ENCODE results near the gene RPH3AL.
"Not testable (repeated sequence)": the region's sequence is repeated elsewhere in the genome, so short reads cannot be mapped to it uniquely, and the experiment has no call there.

Gene RPH3AL

DNA sequence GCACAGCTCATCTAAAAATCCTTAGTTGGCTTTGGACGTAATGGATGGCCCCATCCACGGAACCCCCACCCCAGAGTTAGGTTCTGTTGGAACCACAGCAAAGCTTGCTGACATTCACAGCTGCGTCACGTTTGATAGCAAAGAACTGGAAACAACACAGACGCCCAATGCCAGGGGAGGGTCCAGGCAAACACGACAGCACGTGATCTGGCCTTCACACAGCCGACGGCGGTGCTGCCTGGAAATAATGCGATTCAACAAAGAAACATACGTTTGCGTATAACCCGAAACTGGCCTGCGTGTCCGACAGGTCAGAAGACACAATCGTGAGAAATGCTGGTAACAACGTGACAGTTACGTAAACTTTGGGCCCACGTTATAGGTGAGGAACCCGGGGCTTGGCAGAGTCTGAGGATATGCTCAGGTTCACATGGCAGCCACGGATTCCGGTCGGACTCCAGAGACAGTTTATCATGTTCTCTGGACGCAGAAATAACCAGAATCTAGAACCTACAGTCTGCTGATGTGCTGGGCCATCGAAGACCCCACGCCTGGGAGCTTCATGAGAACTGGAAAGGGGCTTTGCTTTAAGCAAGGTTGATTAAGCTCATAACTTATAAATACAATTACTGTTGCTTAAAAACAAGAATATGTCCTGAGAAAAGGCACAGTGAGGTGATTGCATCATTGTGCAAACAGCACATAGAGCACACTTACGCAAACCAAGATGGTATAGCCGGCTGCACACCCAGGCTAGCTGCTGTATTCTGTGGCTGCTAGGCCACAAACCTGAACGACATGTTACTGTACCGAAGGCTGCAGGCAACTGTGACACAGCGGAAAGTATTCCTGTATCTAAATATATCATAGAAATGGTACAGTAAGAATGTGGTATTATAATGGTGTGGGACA lies 70.4 kb downstream of the RPH3AL start:
- DNase-seq (ENCODE audit: low read depth): no peak

DNA sequence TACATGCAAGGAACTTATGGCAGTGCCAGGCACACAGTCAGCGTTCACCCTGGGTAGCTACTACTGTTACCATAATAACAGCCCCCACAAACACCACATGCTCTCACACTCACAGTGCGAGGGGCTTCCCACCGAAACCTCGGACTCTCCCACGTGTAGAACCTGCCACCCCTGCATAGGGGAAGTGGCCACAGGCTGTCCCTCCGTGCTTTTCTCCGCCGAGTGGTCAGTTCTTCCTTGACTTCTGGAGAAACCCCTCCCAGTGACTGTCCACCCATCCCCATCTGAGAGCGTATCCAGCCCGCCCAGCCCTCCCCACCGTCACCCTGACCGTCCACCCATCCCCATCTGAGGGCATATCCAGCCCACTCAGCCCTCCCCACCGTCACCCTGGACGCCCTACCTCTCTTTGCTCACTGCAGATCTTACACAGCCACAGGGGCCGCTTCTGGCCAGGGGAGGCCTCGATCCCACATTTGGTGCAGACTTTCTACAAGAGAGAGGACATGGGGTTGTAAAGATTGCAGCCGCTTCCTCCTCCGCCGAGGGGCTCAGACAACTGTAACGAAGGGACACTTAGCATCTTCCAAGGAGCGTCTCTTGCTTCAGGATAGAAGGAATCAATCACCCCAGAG lies 71.1 kb downstream of the RPH3AL start:
- DNase-seq (ENCODE audit: low read depth): no peak

DNA sequence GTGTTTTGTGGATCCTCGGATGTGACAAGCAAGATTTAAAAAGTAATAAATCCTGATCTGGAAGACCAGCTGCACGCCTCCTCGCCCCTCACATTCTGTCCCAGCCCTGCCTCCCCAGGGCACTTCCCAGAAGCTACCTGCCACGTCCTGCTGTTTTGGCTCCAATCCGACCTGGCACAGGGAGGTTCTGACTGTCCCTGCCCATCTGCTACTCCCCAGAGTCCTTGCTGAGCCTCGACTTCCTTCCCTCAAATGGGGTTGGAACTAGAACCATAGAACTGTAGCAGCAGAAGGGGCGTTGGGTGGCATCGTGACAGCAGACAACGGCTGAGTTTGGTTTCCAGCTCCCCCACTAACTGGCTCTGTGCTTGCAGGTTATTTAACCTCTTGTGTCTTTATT lies 71.7 kb downstream of the RPH3AL start:
- no peak for DNase-seq (ENCODE audit: low read depth)

DNA sequence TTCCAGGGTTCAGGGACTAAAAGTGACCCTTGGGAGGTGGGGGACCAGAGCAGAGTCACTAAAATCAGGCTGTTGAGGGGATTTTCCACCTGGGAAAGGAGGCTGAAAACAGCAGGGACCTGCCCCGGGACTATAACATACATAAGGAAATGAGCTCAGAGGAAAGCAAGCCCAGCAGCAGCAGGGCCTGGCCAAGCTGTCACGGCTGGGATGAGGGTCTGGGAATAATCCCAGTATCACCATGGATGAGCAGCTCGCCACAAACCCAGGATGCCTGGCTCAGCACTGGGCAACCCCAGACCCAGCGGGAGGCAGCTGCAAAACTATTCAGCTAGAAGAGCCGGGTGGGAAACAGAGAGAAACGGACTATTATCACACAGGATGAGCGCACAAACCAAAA lies 72.4 kb downstream of the RPH3AL start:
- DNase-seq (ENCODE audit: low read depth): no peak

DNA sequence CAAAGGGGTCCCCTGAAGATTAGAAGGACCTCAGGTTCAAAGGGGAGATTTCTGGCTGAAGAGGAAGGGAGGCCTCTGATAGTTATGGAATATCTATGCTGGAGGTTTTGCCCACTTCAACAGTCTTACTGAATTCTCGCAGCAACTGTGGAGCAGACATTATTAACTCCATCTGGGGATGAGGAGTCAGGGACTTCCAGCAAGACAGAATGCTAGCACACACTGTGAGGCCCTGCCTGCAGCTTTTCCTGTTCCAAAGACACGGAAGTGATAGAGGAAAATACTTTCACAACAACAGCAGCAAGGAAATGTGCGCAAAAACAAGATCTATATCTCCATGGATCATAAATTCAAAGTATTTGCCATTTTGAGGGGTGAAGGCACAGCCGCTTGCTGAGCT lies 72.8 kb downstream of the RPH3AL start:
- DNase-seq (ENCODE audit: low read depth): no peak

DNA sequence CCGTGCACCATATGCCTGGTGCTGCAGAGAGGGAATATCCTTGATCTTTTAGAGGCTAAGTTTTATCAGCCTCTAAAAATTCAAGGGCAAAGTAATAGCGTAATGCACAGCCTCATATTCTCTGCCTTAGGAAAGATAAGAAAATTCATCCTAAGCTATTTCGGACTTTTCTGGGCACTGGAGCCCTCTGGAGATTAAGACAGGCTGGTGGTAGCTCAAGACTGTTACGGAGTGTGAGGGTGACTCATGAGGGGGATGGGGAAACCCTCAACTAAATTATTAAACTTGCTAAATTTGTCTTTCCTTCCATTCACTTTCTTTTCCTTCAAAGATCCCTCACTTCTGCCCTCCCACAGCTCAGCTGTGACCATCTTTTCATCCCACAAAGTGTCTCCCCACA lies 73.3 kb downstream of the RPH3AL start:
- no peak for DNase-seq (ENCODE audit: low read depth)

DNA sequence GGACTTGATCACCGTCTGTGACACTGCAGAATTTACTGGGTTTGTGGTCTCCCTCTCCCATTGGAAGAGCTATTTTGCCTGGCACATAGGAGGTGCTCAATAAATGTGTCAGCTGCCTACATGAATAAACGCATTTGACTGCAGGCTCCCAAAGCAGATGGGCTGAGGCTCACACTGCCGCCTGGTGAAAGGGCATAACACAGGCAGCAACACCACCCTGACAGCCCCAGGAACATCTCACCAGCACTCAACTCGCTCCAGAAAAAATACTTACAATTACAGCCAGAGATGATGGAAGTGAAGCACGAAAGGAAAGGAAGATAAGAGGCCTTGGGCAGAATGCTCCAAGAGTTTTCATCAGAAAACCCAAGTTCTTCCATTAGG lies 73.9 kb downstream of the RPH3AL start:
- no peak for DNase-seq (ENCODE audit: low read depth)

DNA sequence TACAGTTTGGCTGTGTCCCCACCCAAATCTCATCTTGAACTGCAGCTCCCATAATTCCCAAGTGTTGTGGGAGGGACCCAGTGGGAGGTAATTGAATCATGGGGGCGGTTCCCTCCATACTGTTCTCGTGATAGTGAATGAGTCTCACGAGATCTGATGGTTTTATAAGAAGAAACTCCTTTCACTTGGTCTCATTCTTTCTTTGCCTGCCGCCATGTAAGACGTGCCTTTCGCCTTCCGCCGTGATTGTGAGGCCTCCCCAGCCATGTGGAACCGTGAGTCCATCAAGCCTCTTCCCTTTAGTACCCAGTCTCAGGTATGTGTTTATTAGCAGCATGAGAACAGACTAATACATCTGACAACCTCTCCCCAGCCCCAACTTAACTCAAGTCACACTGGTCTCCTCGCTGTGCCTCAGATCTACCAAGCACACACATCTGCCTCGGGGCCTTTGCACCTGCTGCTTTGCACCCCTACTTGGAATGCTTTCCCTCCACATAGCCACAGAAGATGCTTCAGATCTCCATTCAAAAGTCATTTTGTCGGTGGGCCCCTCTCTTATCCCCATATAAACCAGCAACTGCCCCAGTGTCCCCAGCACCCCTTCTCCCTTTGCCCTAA lies 74.4 kb downstream of the RPH3AL start:
- no peak for DNase-seq (ENCODE audit: low read depth)

DNA sequence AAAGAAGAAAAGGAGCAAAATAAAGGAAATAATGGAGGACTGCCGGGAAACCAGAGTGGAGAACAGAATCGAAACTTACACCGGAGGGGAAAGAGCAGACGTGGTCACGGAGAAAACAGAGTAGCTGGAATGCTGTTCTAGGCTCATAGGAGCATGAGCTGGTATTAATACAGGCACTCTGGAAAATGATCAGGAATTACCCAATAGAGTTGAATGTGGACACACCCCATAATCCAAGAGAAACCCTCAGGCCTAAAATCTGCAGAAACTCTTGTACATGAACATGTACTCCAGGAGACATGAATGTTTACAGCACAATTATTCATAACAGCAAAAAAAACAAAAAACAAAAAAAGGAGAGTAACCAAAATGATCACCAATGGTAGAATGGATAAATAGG lies 77.7 kb downstream of the RPH3AL start:
- no peak for DNase-seq (ENCODE audit: low read depth)

DNA sequence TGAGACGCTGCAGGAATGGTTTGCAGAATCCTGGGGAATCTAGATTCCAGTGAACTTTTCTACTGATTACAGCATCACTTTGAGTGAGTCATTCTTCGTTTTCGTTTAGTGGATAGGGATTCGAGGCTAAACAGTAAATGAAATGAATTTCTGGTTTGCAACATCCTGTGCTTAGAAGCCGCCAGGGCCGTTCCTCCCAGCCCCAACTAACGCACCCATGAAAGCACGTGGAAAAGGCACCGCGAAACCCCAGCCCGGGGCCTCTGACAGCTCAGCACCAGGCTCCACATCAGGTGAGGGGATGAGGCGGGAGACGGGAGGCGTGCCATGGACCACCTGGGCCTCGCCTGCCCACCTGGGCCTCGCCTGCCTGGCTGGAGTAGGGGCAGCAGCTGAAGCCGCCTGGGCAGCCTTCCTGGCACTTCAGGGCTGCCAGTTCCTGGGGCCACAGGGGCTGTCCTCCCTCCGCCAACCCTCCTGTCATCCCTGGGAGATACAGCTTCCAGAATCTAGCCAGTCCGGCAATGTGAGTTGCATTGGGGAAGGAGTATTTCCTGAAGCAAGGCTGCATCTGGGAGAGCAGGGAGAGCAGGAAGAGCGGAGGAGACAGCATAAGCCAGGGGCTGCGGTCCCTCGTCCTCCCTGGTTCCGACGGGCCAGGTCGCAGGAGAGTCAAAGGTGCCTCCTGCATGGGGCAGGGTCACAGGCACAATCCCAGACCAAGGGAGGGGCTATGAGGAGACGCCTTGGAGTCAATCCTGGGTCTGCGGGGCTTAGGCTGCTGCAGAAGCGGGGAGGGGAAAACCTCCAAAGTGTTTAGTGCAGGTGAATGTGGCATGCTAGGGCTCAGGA lies 78.4 kb downstream of the RPH3AL start:
- DNase-seq (ENCODE audit: low read depth): no peak

DNA sequence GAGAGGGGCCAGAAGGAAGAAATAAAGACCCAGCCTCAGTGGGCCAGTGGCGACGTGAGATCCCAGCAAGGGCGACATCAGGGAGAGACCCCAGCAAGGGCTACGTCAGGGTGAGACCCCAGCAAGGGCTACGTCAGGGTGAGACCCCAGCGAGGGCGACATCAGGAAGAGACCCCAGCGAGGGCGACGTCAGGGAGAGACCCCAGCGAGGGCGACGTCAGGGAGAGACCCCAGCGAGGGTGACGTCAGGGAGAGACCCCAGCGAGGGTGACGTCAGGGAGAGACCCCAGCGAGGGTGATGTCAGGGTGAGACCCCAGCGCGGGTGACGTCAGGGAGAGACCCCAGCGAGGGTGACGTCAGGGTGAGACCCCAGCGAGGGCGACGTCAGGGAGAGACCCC lies 79.8 kb downstream of the RPH3AL start:
- DNase-seq (ENCODE audit: low read depth): not testable (repeated sequence)

DNA sequence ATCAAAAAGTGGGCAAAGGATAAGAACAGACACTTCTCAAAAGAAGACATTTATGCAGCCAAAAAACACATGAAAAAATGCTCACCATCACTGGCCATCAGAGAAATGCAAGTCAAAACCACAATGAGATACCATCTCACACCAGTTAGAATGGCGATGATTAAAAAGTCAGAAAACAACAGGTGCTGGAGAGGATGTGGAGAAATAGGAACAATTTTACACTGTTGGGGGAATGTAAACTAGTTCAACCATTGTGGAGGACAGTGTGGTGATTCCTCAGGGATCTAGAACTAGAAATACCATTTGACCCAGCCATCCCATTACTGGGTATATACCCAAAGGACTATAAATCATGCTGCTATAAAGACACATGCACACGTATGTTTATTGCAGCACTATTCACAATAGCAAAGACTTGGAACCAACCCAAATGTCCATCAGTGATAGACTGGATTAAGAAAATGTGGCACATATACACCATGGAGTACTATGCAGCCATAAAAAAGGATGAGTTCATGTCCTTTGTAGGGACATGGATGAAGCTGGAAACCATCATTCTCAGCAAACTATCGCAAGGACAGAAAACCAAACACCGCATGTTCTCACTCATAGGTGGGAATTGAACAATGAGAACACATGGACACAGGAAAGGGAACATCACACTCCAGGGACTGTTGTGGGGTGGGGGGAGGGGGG lies 80.5 kb downstream of the RPH3AL start:
- not testable (repeated sequence) for DNase-seq (ENCODE audit: low read depth)

DNA sequence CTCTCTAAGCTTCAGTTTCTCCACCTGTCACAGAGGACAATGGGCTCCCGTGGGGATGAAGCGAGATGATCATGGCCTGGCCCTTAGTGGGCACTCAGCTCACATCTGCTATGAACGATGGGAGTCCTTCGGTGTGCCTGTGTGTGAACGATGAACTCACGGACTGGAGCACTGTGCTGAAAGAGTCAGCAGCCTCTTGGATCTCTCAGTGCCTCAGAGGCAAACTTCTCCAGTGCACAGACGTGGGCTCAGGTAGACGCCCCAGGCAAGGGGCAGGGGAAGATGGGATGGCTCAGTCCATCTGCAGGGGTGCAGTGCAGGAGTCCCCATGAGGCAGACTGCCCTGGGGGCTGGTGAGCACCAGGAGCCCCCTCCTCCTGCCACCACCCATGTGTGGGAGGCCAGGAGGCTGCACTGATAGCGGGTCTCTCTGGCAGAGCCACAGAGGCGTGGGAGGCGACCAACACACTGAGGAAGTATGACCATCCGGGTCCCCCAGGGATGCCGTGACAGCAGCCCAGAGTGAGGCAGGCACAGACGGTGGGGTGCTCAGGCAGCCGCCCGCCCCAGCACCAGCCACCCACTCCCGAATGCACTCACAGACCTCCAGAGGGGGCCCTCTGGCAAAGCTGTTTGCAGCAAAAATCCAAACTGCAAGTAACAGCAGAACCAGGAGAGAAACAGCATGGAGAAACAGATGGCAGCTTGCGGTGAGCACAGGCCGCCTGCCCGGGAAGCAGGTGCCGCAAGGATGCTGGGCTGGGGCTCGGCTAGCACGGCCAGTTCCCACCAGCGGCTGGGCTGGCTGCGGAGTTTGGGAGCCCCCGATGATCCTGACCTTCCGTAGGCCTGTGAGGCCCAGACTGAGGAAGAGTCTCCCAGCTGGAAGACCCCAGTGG lies 82.7 kb downstream of the RPH3AL start:
- DNase-seq (ENCODE audit: low read depth): no peak

DNA sequence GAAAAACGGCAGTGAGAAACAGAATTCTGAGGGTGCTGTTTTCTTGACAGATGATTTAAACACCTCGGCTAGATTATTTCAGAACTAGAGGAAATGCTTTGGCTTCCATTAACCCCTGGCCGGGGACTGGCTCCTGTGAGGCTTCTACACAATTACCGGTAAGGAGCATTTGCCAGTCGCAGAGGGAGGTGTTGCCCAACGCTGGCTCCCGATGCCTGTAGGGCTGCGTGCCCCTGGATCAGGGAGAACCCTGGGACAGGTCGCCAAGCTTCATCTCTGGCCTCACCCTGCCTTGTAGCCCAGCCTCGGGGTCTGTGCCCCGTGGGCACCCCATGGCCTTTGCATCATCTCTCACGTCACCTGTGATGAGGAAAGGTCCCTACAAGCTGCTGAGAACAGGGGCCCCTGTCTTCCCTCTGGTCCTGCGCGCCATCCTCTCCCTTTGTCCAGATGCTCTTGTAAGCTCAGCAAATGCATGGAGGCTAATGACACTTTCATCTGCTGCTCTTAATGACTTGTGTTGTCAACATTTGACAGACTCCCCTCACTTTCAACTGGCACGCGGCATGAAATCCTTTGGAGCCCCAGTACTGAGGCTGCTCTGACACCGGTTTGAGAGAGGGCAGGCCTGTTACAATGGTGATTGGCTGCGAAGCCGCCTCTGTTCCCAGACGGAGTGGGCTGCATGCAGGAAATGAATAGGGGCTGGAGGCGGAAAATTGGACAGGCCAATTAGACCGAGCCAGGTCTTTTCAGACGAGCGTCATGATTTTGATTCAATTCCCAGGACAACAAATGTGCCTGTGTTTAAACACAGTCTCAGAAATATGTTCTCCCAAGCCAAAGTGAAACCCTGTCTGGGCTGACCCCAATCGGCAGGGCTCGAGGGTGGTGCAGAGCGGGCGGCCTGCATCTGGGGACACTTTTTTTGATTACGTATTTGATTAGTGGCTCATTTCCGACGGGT lies 85.6 kb downstream of the RPH3AL start:
- DNase-seq (ENCODE audit: low read depth): no peak

DNA sequence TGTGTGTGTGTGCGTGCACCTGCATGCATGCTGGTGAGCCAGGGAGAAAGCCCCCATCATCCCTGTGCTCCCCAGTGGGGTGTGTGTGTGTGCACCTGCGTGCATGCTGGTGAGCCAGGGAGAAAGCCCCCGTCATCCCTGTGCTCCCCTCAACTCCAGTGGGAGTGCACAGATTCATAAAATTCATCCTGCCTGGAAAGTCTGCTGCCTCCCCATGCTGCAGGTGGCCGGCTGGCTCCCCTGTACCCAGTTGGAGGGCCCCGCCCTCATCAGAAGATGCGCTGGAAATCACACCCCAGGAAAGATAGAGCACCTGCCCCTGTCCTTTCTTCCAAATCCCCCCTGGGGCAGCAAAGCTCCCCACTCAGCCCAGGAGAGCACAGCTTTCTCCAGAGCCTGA lies 86.4 kb downstream of the RPH3AL start:
- no peak for DNase-seq (ENCODE audit: low read depth)

DNA sequence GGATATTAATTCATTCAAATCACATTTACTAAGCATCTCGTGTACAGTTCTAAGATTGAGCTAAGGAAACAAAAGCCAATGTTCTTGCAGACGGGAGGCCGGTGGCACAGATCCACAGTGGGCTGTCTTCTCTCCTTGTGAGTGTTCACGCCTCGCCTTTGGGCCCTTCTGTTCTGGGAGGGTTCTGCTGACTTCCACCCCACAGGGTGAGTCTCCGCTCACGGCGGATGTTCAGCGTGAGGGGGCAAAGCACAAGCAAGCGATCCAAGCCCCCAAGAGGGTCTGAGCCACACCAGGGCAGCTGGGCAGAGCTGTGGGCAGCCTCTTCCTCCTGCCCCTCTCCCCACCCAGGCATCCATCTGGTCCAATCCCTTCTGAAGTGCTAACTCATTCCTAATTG lies 86.9 kb downstream of the RPH3AL start:
- DNase-seq (ENCODE audit: low read depth): no peak

DNA sequence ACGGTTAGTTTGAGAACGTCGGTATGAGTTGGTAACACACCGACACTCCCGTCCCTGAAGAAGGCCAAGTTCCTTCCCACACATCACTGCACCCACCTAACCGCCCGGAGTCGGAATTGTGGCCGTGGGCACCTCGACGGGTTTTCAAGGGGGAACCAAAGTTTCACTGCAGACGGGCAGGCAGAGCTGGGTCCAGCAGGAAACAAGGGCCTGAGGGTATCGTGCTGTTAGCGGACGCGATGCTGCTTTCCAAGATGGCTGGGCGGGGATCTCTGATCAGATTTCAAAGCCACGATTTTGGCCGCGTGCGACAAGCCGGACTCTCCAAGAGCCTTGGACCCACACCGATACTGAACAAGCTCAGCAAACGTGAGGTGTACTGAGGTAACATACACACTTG lies 88.8 kb downstream of the RPH3AL start:
- DNase-seq (ENCODE audit: low read depth): no peak

DNA sequence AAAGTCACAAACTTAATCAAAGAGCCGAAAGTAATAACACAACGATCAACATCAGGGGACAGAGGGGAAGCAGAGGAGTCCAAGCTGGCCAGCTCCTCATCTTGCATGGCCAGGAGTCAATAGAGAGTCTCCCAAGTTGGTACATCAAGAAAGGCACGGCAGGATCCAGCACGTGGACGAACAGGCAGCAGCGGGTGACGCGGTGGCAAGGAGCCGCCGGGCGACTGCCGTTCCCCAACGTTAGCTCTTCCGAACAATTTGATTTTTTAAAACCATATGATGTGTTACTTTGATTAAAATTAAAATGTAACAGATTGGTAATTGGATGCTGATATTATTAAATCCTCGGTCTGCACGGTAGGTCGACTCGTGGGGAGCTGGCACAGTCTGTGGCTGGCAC lies 89.3 kb downstream of the RPH3AL start:
- DNase-seq (ENCODE audit: low read depth): no peak

DNA sequence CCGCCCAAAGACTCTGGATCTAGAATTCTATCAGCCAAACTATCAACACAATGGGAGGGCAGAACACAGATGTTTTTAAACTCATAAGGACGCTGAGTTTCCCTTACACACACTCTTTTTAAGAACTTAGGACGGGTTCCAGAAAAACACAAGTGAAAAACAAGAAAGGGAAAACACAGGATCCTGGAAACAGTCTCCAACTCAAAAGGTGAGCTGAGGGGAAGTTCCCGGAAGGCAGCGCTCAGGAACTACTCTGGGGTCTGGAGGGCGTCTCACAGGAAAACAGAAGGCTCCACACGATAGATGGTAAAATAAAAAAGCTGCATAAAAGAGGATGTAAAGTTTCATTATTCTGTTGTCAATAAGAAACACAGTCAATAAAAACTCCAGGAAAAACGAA lies 91.0 kb downstream of the RPH3AL start:
- DNase-seq (ENCODE audit: low read depth): no peak

Data from EH (cell line).